Lower lobe of right lung (tissue), 2 donors: Measurements from ENCODE around the gene ASTN2. TPM values are rescaled to one million over a fixed set of nuclear protein-coding genes. Genes with fewer than 3 reads are reported as not detected.

Source experiments
- ATAC-seq, 2 donors: fragments of 200-7000 bp; cut with Tn5 transposase; one replicate each; pipeline ENCODE4 v1.9.1; 2020 to 2022; ENCODE audit warnings: mild to moderate bottlenecking in 2 of 2, moderate library complexity in 2 of 2
- DNase-seq: peaks from one replicate; pipeline ENCODE4 v3.0.0-alpha.2; 2020
- H3K27ac ChIP-seq: fragments of 200-600 bp; one replicate; pipeline ENCODE4 v1.8.0; 2022
- H3K27me3 ChIP-seq: fragments of 200-600 bp; one replicate; pipeline ENCODE4 v1.8.0; 2022; ENCODE audit warnings: low read depth
- H3K36me3 ChIP-seq: fragments of 200-600 bp; one replicate; pipeline ENCODE4 v1.8.0; 2022; ENCODE audit warnings: mild to moderate bottlenecking
- H3K4me1 ChIP-seq: fragments of 200-600 bp; one replicate; pipeline ENCODE4 v1.8.0; 2022
- H3K4me3 ChIP-seq: fragments of 200-600 bp; one replicate; pipeline ENCODE4 v1.8.0; 2022; ENCODE audit warnings: mild to moderate bottlenecking
- H3K9me3 ChIP-seq: fragments of 200-600 bp; one replicate; pipeline ENCODE4 v1.8.0; 2022
- intact Hi-C: fragments of 100-400 bp; cut with DNase I; formaldehyde crosslinking; loops from one replicate; pipeline ENCODE4 v1.11.0; 2022
- total RNA-seq: library from RNA; stranded (reverse); fragmentation: NEBNext Ultra II Directional; extraction: Animal tissue kit (Norgen Biotek cat#: 25700); gene quantifications from one replicate; pipeline ENCODE4 v1.2.1, GENCODE V29; 2021
- TF ChIP-seq, protein P1 (sequence below): fragments of 200-600 bp; IDR thresholded peaks from one replicate; pipeline ENCODE4 v1.8.0; 2022; ENCODE audit warnings: antibody characterized with exemption, mild to moderate bottlenecking
- donor health status: DM: no; HTN: yes; CAD: no; lungs with severe emphysema.

The ASTN2 gene
- total RNA-seq, 1 donor from 2014 or later, result 4.3 TPM

DNA sequence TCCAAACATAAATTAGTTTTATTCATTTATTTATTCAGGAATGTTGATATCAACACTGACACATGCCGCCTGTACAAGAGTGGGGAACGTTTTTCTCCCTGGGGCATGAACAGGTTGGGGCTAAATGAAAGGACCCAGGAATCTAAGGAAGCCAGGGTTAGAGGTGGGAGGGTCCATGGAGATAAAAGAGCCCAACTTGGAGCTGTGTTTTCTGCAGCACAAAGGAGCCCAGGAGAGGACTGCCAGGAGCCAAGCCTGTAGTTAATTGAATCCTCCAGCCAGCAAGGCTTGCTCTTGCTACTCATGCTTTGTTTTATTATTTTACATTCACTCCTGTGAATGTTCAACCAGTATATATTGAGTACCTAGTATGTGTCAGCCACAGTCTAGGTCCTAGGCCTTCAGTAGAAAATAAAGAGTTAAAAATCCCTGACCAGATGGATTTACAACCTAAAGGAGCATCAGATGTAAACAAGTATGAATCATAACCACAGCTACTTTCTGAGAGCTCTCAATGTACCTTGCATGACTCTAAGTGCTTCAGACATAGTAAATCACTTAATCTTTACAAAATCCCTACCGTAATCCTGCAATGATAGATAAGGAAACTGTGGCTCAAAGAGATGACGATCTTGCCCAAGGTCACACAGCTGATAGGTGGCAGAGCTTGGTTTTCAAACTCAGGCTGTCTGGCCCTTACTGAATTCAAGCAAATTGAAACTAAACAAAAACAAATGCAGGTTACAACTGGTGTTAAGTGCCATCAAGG is 69.8 kb downstream of the ASTN2 start:
- Histone ChIP-seq H3K4me1 (no peaks in the 10 kb centered on the region), H3K36me3 (no peaks in the 10 kb centered on the region), H3K9me3 (no peaks in the 10 kb centered on the region), H3K27ac (no peak overlapping the region), H3K27me3 (no peaks in the 10 kb centered on the region), H3K4me3 (no peak overlapping the region)
- no peak for ATAC-seq
- no peak for DNase-seq
- TF ChIP-seq, protein P1, sequence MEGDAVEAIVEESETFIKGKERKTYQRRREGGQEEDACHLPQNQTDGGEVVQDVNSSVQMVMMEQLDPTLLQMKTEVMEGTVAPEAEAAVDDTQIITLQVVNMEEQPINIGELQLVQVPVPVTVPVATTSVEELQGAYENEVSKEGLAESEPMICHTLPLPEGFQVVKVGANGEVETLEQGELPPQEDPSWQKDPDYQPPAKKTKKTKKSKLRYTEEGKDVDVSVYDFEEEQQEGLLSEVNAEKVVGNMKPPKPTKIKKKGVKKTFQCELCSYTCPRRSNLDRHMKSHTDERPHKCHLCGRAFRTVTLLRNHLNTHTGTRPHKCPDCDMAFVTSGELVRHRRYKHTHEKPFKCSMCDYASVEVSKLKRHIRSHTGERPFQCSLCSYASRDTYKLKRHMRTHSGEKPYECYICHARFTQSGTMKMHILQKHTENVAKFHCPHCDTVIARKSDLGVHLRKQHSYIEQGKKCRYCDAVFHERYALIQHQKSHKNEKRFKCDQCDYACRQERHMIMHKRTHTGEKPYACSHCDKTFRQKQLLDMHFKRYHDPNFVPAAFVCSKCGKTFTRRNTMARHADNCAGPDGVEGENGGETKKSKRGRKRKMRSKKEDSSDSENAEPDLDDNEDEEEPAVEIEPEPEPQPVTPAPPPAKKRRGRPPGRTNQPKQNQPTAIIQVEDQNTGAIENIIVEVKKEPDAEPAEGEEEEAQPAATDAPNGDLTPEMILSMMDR, result no peak
- intact Hi-C loops, result no loop called here

DNA sequence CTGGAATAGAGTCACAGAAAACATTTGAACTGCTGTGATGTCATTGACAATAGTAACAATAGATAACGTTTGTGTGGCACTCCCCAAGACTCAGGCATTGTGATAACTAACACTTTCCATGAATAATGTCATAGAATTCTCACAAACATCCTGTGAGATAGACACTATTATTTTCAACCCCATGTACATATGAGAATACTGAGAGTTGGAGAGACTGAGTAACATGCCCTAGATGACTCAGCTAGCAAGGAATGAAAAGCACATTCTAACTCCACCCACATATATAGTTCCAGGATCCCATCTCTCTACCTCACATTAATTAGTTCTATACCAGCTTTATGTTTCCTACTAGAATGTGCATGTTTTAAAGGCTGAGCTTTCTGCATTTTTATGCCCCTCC is 71.4 kb downstream of the ASTN2 start:
- Histone ChIP-seq H3K4me3 (no peak overlapping the region), H3K4me1 (no peaks in the 10 kb centered on the region), H3K27me3 (no peaks in the 10 kb centered on the region), H3K27ac (no peak overlapping the region), H3K9me3 (no peaks in the 10 kb centered on the region), H3K36me3 (no peaks in the 10 kb centered on the region)
- intact Hi-C loops, result no loop called here
- TF ChIP-seq, protein P1, result no peak
- DNase-seq (no peak), ATAC-seq (no peak)

DNA sequence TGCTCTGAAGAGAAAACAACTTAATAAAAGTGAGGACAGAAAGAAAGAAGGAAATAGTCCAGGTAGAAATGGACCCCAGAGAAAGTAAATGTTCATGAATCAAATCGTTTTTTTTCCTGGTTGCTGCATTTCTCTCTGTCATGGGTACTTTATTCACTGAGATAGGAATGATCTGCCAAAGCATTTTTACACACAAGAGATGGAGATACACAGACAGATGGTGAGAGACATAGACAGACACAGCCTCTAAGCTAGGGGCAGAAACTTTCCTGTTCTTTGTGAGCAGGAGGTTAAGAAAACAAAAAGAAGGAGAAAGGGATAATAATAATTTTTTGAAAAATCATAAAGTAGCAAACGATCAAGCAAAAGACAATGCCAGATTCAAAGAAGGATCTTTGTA is 73.7 kb downstream of the ASTN2 start:
- intact Hi-C loops, result no loop called here
- H3K9me3 ChIP-seq, result no peaks in the 10 kb centered on the region
- H3K27me3 ChIP-seq, result no peaks in the 10 kb centered on the region
- TF ChIP-seq, protein P1, result no peak
- H3K36me3 ChIP-seq, result no peaks in the 10 kb centered on the region
- no peak overlapping the region for H3K4me3 ChIP-seq
- no peak overlapping the region for H3K27ac ChIP-seq
- ATAC-seq (no peak), DNase-seq (no peak)
- H3K4me1 ChIP-seq, result no peaks in the 10 kb centered on the region

DNA sequence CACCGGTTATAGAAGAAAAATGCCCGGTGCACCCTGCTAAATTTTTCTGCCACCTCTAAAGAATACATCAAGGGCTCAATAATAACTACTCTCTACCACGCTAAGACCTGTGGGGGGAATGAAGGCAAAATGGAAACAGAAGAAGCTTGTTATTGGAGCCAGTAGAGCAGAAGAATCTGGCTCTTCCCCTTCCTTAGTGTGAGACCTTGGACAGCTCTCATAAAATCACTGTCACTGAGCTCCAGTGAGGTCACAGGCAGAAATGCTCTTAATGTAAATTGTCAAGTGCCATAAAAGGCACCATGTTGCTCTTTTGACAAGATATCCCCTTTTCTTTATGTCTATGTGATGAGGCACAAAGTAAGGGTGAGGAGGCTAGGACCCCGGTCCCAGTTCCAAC is 74.4 kb downstream of the ASTN2 start:
- Histone ChIP-seq H3K27ac (no peak overlapping the region), H3K36me3 (no peaks in the 10 kb centered on the region), H3K4me1 (no peaks in the 10 kb centered on the region), H3K9me3 (no peaks in the 10 kb centered on the region), H3K4me3 (no peak overlapping the region), H3K27me3 (no peaks in the 10 kb centered on the region)
- intact Hi-C loops, result no loop called here
- ATAC-seq (no peak), DNase-seq (no peak)
- TF ChIP-seq, protein P1, result no peak

- H3K4me1 ChIP-seq, result no peaks in the 10 kb centered on the region
- no peaks in the 10 kb centered on the region for H3K27me3 ChIP-seq
- intact Hi-C loops, result no loop called here
- TF ChIP-seq, protein P1, result no peak
- no peak for ATAC-seq
- no peaks in the 10 kb centered on the region for H3K9me3 ChIP-seq
- no peaks in the 10 kb centered on the region for H3K36me3 ChIP-seq
- no peak overlapping the region for H3K27ac ChIP-seq
- H3K4me3 ChIP-seq, result no peak overlapping the region
- no peak for DNase-seq
Observed at GRCh38 chr9:117335837-117336433, 78.9 kb downstream of the ASTN2 start.
